Gastroesophageal sphincter (tissue), 3 donors: ENCODE results near the gene CRTC3.

Source experiments
- EP300 ChIP-seq: sonication (generic); formaldehyde crosslinking; IDR thresholded peaks from one replicate; pipeline ENCODE4 v1.6.1; 2017; ENCODE audit warnings: antibody characterized with exemption, mild to moderate bottlenecking
- POLR2A ChIP-seq, 2 donors: fragments of 450-650 bp; IDR thresholded peaks; one replicate each; pipeline ENCODE4 v1.6.1; 2017; ENCODE audit warnings: antibody characterized with exemption in 2 of 2, mild to moderate bottlenecking in 2 of 2, moderate library complexity in 1 of 2
- POLR2AphosphoS5 ChIP-seq: sonication (generic); formaldehyde crosslinking; IDR thresholded peaks from one replicate; pipeline ENCODE4 v1.6.1; 2017; ENCODE audit warnings: antibody characterized with exemption
- TF ChIP-seq, protein P1 (sequence below), 4 experiments: fragments of 200-600 bp in 2 of 4; fragments of 450-650 bp in 2 of 4; sonication (generic) in 1 of 4; IDR thresholded peaks; one replicate each; pipeline ENCODE4 v1.5.1; 2017 to 2019; ENCODE audit warnings: antibody characterized with exemption in 4 of 4, mild to moderate bottlenecking in 2 of 4, moderate library complexity in 2 of 4

DNA sequence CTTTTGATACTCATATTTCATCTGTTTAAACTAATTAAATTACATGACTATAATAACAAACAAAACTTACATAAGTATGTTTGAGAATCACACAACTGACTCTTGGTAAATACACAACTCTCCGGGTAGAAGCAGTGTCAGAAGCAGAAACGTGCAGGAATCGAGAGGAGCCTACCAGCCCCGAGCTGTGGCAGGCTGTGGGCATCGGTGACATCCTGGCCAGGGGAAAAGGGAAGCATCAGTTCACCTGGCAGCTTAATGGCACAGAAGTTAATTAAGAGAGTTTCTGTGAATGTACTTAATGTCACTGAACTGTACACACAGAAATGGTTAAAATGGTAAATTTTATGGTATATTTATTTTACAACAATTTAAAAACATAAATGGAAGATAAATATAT, 90.2 kb downstream of the CRTC3 start:
- TF ChIP-seq POLR2A (IDR thresholded peaks at IDR 0.05) (no peak), POLR2AphosphoS5 (no peak), EP300 (no peak)
- TF ChIP-seq, protein P1, sequence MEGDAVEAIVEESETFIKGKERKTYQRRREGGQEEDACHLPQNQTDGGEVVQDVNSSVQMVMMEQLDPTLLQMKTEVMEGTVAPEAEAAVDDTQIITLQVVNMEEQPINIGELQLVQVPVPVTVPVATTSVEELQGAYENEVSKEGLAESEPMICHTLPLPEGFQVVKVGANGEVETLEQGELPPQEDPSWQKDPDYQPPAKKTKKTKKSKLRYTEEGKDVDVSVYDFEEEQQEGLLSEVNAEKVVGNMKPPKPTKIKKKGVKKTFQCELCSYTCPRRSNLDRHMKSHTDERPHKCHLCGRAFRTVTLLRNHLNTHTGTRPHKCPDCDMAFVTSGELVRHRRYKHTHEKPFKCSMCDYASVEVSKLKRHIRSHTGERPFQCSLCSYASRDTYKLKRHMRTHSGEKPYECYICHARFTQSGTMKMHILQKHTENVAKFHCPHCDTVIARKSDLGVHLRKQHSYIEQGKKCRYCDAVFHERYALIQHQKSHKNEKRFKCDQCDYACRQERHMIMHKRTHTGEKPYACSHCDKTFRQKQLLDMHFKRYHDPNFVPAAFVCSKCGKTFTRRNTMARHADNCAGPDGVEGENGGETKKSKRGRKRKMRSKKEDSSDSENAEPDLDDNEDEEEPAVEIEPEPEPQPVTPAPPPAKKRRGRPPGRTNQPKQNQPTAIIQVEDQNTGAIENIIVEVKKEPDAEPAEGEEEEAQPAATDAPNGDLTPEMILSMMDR (IDR thresholded peaks at IDR 0.05), result no peak
